SU-DHL-6 (cell line): Measurements from ENCODE around the gene NUP210.

Experiments used
- H2AFZ ChIP-seq: fragments of 200-600 bp; sonication (generic); 2 replicates; pipeline ENCODE4 v1.6.1; 2014; ENCODE audit warnings: low read depth, mild to moderate bottlenecking, moderate library complexity, mixed read lengths, antibody characterized with exemption, low read length; ENCODE audit not compliant: severe bottlenecking
- H3F3A ChIP-seq: fragments of 200-600 bp; shearing (Covaris generic); 2 replicates; pipeline ENCODE4 v1.6.0; 2016; ENCODE audit warnings: antibody characterized with exemption, mild to moderate bottlenecking; ENCODE audit not compliant: insufficient read depth
- H3K27ac ChIP-seq: fragments of 200-600 bp; sonication (generic); 2 replicates; pipeline ENCODE4 v1.5.1; 2016; ENCODE audit warnings: low read depth, mild to moderate bottlenecking, low read length, moderate library complexity, mixed read lengths
- H3K27me3 ChIP-seq: fragments of 200-600 bp; sonication (generic), shearing (Covaris generic); 2 replicates; pipeline ENCODE4 v1.6.0; 2014; ENCODE audit warnings: mild to moderate bottlenecking, low read length
- H3K36me3 ChIP-seq: fragments of 200-600 bp; sonication (generic); 2 replicates; pipeline ENCODE4 v1.6.1; 2014; ENCODE audit warnings: mild to moderate bottlenecking, low read length, mixed read lengths
- H3K4me2 ChIP-seq: fragments of 300-600, 200-600 bp; shearing (Covaris generic), sonication (generic); 2 replicates; pipeline ENCODE4 v1.6.0; 2014; ENCODE audit warnings: low read length, low read depth, mild to moderate bottlenecking; ENCODE audit not compliant: poor library complexity, severe bottlenecking
- H3K4me3 ChIP-seq: fragments of 200-600 bp; sonication (generic); 2 replicates; pipeline ENCODE4 v1.5.1; 2014; ENCODE audit warnings: antibody characterized with exemption, low read length, mild to moderate bottlenecking, mixed read lengths; ENCODE audit not compliant: insufficient read depth, poor library complexity, severe bottlenecking
- H3K79me2 ChIP-seq: fragments of 200-600 bp; sonication (generic); 2 replicates; pipeline ENCODE4 v1.6.1; 2014; ENCODE audit warnings: mild to moderate bottlenecking, low read length, moderate library complexity; ENCODE audit not compliant: insufficient read depth
- H3K9ac ChIP-seq: fragments of 200-600 bp; sonication (generic); 2 replicates; pipeline ENCODE4 v1.7.0; 2014; ENCODE audit warnings: mild to moderate bottlenecking, low read length
- H3K9me2 ChIP-seq: fragments of 200-600 bp; sonication (generic); replicated peaks from 2 replicates; pipeline ENCODE4 v1.6.1; 2014; ENCODE audit warnings: low read length; ENCODE audit not compliant: insufficient read depth
- H3K9me3 ChIP-seq: fragments of 200-600 bp; sonication (generic); 2 replicates; pipeline ENCODE4 v1.6.1; 2014; ENCODE audit warnings: low read length, mixed read lengths; ENCODE audit not compliant: insufficient read depth
- H4K20me1 ChIP-seq: fragments of 200-600 bp; sonication (generic); 2 replicates; pipeline ENCODE4 v1.6.1; 2014; ENCODE audit warnings: low read depth, mild to moderate bottlenecking, antibody characterized with exemption, low read length, moderate library complexity, mixed read lengths
- EZH2phosphoT487 ChIP-seq: fragments of 200-600 bp; sonication (generic), shearing (Covaris generic); conservative IDR thresholded peaks from 2 replicates; pipeline ENCODE4 v1.6.1; 2018; ENCODE audit warnings: mild to moderate bottlenecking, antibody characterized with exemption, low read length, moderate library complexity, mixed read lengths
- TF ChIP-seq, protein P1 (sequence below): fragments of 200-600 bp; sonication (generic); IDR thresholded peaks from one replicate; pipeline ENCODE4 v1.5.1; 2017; ENCODE audit warnings: antibody characterized with exemption, mild to moderate bottlenecking, low read length, moderate library complexity; ENCODE audit not compliant: insufficient read depth, poor library complexity, severe bottlenecking

The NUP210 gene

DNA sequence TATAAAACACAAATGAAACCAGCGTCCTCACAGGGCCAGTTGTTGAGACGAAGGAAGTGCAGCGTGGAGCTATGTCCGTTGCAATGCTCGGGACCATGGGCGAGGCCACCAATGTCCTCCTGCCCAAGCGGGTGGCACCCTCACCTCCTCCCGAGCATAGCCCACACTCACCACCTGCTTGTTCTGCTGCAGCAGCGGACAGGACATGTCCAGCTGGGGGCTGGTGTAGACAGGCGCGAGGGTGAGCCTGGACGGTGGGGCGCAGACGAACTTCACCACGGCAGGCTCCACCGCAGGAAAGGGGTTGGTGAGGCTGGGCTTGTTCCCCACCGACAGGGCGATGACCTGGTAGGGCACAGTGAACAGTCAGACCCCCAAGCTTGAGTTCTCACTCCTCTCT lies 62.1 kb downstream of the NUP210 start:
- Histone ChIP-seq H3K27ac (no peak overlapping the region), H3K9ac (no peak overlapping the region), H3K4me3 (no peak overlapping the region), H3F3A (no peaks in the 10 kb centered on the region), H3K9me3 (no peaks in the 10 kb centered on the region), H3K4me2 (no peak overlapping the region), H4K20me1 (no peaks in the 10 kb centered on the region), H3K27me3 (no peaks in the 10 kb centered on the region), H2AFZ (no peak overlapping the region), H3K9me2 (no peaks in the 10 kb centered on the region), H3K36me3 (peaks cover 22% of the 10 kb centered on the region; the same call in 1 of the 2 replicates), H3K79me2 (no peaks in the 10 kb centered on the region)
- TF ChIP-seq, protein P1, sequence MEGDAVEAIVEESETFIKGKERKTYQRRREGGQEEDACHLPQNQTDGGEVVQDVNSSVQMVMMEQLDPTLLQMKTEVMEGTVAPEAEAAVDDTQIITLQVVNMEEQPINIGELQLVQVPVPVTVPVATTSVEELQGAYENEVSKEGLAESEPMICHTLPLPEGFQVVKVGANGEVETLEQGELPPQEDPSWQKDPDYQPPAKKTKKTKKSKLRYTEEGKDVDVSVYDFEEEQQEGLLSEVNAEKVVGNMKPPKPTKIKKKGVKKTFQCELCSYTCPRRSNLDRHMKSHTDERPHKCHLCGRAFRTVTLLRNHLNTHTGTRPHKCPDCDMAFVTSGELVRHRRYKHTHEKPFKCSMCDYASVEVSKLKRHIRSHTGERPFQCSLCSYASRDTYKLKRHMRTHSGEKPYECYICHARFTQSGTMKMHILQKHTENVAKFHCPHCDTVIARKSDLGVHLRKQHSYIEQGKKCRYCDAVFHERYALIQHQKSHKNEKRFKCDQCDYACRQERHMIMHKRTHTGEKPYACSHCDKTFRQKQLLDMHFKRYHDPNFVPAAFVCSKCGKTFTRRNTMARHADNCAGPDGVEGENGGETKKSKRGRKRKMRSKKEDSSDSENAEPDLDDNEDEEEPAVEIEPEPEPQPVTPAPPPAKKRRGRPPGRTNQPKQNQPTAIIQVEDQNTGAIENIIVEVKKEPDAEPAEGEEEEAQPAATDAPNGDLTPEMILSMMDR = no peak
- no peak for TF ChIP-seq EZH2phosphoT487

DNA sequence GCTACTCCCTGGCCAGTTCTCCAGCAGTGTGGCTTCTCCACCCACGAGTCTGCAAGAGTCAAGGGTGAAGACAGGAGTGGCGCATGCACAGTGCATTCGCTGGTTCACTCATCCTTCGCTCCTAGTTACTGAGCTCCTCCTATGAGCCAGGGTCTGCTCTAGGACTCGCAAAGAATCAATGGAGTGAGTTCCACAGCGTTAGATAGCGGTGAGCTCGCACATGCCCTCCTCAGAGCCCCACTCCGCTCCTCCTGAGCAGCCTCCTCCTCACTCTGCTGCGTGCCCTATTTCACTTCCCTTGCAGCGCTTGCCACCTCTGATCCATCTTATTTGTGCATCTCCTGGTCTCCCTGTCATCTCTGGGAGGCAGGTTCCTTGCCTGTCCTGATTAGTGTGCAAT lies 63.0 kb downstream of the NUP210 start:
- no peak overlapping the region for H2AFZ ChIP-seq
- TF ChIP-seq, protein P1 = no peak
- TF ChIP-seq EZH2phosphoT487 = no peak
- H3K9me2 ChIP-seq = no peaks in the 10 kb centered on the region
- peaks cover 26% of the 10 kb centered on the region; the same call in 1 of the 2 replicates for H3K36me3 ChIP-seq
- no peaks in the 10 kb centered on the region for H3F3A ChIP-seq
- no peaks in the 10 kb centered on the region for H3K9me3 ChIP-seq
- H4K20me1 ChIP-seq = no peaks in the 10 kb centered on the region
- no peak overlapping the region for H3K4me2 ChIP-seq
- H3K4me3 ChIP-seq = no peak overlapping the region
- no peak overlapping the region for H3K27ac ChIP-seq
- no peaks in the 10 kb centered on the region for H3K79me2 ChIP-seq
- H3K27me3 ChIP-seq = no peaks in the 10 kb centered on the region
- no peak overlapping the region for H3K9ac ChIP-seq

DNA sequence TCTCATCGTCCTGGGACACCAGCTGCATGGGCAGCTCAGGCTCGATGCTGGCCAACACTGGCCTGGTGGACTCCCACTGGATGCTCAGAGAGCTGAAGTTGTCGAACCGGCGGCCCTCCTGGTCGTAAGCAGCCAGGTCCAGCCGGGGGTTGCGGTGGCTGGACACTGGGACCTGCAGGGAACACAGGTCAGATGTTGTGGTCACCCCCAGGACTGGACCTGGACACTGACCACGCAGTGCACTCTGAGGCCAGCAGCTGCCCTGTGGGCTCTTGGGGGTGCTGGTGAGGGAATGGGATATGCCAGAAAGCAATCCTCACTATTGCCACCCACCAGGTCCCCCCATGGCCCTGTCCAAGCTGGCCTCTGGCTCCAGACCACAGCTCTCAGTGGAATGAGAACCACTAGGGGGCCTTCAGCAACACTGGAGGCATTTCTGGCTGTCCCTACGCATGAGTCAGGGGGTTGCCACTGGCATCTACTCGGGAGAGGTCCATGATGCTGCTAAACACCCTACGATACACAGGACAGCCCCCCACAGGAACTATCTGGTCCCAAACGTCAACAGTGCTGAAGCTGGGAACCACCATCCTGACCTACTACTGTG lies 66.1 kb downstream of the NUP210 start:
- Histone ChIP-seq H3K36me3 (peaks cover 31% of the 10 kb centered on the region; the same call in 1 of the 2 replicates), H3K27ac (no peak overlapping the region)
- TF ChIP-seq EZH2phosphoT487 = no peak
- TF ChIP-seq, protein P1 = no peak

More for the DNA sequence above, 66.1 kb downstream of the NUP210 start:
- H3K4me3 ChIP-seq = no peak overlapping the region
- H3K9me3 ChIP-seq = no peaks in the 10 kb centered on the region
- no peaks in the 10 kb centered on the region for H3K79me2 ChIP-seq
- H4K20me1 ChIP-seq = no peaks in the 10 kb centered on the region
- H3K4me2 ChIP-seq = no peak overlapping the region
- no peak overlapping the region for H3K9ac ChIP-seq
- no peaks in the 10 kb centered on the region for H3F3A ChIP-seq
- H3K27me3 ChIP-seq = no peaks in the 10 kb centered on the region
- no peaks in the 10 kb centered on the region for H3K9me2 ChIP-seq
- H2AFZ ChIP-seq = no peak overlapping the region
